GM18951 (cell line): ENCODE data around the gene OMA1.
"Not testable (repeated sequence)": the region's sequence is repeated elsewhere in the genome, so short reads cannot be mapped to it uniquely, and the experiment has no call there.

Source experiments
- POLR2A ChIP-seq: IDR thresholded peaks from 4 replicates; pipeline ENCODE4 v1.6.1; 2011; ENCODE audit warnings: mild to moderate bottlenecking; ENCODE audit not compliant: insufficient read length, insufficient read depth; ENCODE audit errors: extremely low read depth
- in situ Hi-C: fragments of 300-500 bp; cut with MboI; formaldehyde crosslinking; loops from one replicate; pipeline ENCODE4 v1.12.0; 2022; ENCODE audit warnings: low sequenced_read_pairs, mixed read lengths, inconsistent platforms; ENCODE audit not compliant: unreplicated experiment

OMA1 gene

DNA sequence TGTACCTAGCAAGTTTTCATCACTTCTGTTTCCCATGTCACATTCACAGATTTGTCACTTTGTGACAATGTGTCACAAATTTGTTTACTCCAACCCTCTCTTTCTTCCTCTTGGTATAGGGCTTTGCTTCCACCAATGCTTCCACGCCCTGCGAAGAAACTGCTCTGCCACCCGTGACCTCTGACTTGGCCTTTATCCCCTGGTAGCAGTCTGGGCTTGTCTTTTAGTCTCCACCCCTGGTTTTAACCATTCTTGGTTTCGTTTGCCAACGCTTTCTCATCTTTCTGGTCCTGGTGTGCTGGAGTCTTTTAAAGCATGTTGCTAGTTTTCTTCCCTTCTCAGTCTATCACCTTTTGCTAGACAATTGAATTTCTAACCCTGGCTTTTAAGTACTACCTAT, 22.4 kb upstream of the OMA1 start:
- in situ Hi-C loops = no loop called here
- no peak for TF ChIP-seq POLR2A

DNA sequence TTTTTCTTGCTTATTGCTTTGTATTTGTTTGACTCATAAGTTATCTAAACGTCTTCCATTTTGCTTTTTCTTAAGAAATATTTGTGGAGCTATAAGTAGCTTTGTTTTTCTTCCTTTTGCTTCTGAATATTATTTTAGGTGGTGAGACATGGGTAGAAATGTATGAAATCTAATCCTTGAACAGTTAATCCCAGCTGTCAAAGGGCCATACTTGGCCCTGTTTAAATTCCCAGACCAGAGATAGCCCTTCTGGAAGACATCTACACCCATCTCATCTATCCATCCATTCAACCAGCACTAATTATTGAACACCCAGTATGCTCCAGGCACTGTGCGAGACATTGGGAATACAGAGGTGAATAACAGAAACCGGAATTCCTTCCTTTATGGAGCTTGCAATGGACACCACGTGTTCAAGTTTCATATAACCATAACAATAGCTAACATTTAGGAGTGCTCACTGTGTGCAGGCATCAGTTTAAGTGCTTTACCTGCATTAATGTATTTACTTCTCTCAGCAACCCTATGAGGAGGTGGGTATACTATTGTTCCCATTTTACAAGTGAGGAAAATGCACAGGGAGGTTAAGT, 21.8 kb upstream of the OMA1 start:
- in situ Hi-C loops = no loop called here
- no peak for TF ChIP-seq POLR2A

- no peak for TF ChIP-seq POLR2A
- in situ Hi-C loops = no loop called here
Observed at GRCh38 chr1:58566339-58566738, 19.8 kb upstream of the OMA1 start.

- in situ Hi-C loops = not testable (repeated sequence)
Observed at GRCh38 chr1:58563715-58564114, 17.2 kb upstream of the OMA1 start.

GRCh38 chr1:58561633-58562032, 15.1 kb upstream of the OMA1 start:
- in situ Hi-C loops = no loop called here
- TF ChIP-seq POLR2A = no peak

DNA sequence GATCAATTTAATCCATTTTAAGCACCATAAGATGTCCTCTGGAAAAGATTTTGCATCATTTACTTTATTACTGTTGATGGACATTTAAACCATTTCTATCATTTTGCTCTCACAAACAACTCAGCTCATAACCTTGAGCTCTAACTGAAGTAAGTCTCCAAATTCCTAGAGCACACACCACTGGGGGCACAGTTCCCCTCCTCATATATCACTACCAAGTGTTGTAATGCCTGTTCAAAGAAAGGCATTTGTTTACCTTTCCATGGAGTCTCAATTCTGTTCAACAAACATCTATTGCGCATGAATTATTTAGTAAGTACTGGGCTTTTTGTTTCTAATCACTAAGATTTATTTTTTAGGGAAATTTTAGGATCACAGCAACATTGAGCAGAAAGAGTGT, 8.9 kb upstream of the OMA1 start:
- in situ Hi-C loops = no loop called here

DNA sequence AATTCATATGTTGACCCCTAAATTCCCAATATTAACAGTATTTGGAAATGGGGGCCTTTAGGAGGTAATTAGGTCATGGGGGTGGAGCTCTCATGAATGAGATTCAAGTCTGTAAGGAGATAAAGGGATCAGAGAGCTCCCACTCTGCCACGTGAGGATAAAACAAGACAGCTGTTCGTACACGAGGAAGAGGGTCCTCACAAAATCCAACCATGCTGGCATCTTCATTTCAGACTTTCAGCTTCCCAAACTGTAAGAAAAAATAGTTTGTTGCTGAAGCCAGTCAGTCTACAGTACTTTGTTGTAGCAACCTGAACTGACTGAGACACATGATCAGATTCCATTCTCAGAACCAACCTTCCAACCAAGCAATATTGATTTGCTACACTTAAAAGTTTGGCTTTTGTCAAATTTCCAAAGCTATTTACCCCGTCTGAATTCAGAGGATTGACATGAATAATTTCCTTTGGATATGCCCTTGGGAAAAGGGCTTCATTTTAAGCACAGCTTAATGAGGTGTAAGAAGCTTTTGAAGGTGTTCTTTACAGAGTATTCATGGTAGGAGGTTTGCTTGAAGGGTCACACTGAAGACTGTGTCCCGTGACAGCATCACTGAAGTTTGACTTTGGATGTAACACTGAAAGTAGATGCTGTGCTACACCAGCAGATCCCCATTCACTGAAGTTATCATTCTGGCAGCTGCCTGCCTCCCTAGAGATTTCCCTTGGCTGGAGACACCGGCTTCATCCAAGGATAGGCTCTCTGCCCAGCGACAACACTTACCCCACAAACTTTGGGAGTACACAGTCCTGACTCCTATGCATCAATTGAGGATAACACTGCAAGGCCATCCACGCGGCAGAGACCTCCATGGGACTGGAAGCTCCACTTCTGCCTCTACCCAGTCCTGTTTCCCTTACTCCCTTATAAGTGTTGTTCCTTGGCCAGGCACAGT, 4.9 kb upstream of the OMA1 start:
- in situ Hi-C loops = no loop called here

More for the DNA sequence above, 8.9 kb upstream of the OMA1 start:
- no peak for TF ChIP-seq POLR2A

DNA sequence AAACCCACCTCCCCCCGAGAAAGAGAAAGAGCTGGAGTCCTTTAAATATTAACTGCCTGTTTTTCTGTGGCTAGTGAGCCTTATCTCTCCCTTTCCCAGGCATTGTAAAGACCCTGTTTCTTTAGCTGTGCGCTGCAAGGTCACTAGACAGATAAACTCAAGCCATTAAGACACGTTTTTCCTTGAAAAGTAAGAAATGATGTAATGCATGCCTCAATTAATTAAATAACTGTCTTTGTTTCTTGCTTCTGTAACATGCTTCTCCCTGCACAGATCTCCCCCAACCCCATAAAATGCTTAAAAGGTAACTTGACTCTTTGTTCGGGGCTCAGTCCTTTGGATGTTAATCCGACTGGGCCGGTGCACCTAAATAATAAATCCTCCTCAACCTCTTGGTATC, 2.8 kb upstream of the OMA1 start:
- in situ Hi-C loops = not testable (repeated sequence)

More for the DNA sequence above, 4.9 kb upstream of the OMA1 start:
- TF ChIP-seq POLR2A = no peak

- TF ChIP-seq POLR2A = no peak
- in situ Hi-C loops = no loop called here
Observed at GRCh38 chr1:58548371-58548770, 1.8 kb upstream of the OMA1 start.

GRCh38 chr1:58545591-58546519, 671 bp downstream of the OMA1 start:
- in situ Hi-C loops = no loop called here
- no peak for TF ChIP-seq POLR2A

DNA sequence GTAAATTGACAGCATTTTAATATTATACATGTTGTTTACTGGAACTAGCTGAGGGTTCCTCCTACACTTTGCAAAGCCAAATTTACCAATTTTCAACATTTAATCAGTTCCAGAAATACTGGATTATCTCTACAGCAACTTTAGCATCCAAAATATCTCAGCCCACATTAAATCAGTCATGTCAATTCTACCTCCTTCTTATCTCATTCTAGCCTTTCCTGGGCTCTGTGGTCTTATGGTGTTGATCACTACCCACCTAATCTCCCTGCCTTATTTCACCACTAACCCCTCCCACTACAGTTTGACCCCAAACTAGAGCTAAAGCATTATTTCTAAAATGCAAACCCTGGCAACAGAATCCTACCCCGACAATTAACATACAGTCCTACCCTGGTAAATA, 3.3 kb downstream of the OMA1 start:
- in situ Hi-C loops = no loop called here
- TF ChIP-seq POLR2A = no peak

DNA sequence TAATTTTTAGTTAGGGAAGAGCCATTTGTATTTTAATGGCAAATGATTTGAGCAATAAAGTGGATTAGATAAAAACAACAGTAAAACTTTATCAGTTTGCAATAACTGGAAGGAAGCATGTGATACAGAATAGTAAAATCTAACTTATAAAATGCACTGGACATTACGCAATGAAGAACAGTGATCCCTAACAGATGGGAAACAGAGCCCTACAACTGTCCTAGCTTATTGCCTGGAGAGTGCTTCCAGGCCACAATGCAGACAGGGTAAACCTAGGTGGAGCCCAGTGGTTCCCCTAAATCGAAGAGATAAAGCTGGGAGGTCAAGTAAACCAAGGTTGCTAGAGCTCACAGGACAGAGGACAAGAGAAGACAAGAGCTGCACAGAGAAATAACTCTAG, 7.0 kb downstream of the OMA1 start:
- TF ChIP-seq POLR2A = no peak
- in situ Hi-C loops = no loop called here

DNA sequence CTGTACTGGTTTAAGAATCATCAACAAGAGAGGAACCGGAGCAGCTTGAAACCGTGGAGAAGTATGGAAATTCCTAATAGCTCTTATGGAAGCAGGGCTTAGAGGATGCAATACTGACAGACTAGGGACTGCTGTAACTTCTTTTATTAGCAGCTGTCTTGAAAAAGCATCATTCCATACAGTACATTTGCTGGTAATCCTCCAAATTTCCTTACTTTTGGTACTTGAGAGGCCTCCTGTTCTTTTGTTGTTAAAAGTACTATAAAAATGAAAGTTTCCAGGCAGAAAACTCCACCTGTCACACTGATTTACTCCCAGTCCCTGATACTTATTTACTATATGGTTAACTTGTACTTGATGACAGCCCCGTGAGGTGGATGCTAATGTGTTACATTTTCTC, 7.7 kb downstream of the OMA1 start:
- in situ Hi-C loops = no loop called here
- no peak for TF ChIP-seq POLR2A

- in situ Hi-C loops = not testable (repeated sequence)
Observed at GRCh38 chr1:58531842-58532241, 14.7 kb downstream of the OMA1 start.
